ENCODE data around the gene ZNF789. TPM values are rescaled to one million over a fixed set of nuclear protein-coding genes. Genes with fewer than 3 reads are reported as not detected.

Gene ZNF789
- total and polyA plus RNA-seq, 4 donors: 1.6 to 7.4 (median 4.8) TPM

DNA sequence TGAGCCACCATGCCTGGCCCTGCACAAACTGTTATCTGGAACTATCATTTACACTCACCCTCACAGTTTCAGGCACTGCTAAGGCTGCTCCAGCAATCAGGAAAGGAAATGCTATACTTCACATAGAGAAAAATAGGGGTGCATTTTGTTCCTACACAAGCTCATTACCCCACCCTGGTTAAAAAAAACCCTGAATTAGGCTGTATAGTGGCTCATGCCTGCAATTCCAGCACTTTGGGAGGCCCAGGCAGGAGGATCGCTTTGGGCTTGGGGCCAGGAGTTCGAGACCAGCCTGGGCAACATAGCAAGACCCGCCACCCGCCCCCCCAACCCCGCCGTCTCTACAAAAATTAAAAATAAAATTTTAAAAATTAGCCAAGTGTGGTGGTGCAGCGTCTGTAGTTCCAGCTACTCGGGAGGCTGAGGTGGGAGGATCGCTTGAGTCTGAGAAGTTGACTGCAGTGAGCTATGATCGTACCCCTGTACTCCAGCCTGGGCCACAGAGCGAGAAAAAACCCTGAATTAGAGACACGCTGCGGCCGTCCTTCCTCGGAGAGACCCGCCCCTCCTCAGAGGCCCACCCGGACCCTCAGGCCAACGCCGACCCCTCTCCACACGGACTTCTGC is 34.6 kb upstream of the ZNF789 start (continued):
- TF ChIP-seq FOXA1 (IDR thresholded peaks at IDR 0.05): no peak
- TF ChIP-seq GABPA (IDR thresholded peaks at IDR 0.05 in 1 of 2, conservative IDR thresholded peaks at IDR 0.05 in 1 of 2): no peak
- TF ChIP-seq, protein P1, sequence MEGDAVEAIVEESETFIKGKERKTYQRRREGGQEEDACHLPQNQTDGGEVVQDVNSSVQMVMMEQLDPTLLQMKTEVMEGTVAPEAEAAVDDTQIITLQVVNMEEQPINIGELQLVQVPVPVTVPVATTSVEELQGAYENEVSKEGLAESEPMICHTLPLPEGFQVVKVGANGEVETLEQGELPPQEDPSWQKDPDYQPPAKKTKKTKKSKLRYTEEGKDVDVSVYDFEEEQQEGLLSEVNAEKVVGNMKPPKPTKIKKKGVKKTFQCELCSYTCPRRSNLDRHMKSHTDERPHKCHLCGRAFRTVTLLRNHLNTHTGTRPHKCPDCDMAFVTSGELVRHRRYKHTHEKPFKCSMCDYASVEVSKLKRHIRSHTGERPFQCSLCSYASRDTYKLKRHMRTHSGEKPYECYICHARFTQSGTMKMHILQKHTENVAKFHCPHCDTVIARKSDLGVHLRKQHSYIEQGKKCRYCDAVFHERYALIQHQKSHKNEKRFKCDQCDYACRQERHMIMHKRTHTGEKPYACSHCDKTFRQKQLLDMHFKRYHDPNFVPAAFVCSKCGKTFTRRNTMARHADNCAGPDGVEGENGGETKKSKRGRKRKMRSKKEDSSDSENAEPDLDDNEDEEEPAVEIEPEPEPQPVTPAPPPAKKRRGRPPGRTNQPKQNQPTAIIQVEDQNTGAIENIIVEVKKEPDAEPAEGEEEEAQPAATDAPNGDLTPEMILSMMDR (IDR thresholded peaks at IDR 0.05; ENCODE audit: low read depth, low read length, missing input control): no peak
- no peak for TF ChIP-seq NR2F2 (IDR thresholded peaks at IDR 0.05)
- no peak for TF ChIP-seq FOXA2 (IDR thresholded peaks at IDR 0.05)
- TF ChIP-seq, protein P2, sequence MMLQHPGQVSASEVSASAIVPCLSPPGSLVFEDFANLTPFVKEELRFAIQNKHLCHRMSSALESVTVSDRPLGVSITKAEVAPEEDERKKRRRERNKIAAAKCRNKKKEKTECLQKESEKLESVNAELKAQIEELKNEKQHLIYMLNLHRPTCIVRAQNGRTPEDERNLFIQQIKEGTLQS (IDR thresholded peaks at IDR 0.05): no peak
- TF ChIP-seq, protein P3, sequence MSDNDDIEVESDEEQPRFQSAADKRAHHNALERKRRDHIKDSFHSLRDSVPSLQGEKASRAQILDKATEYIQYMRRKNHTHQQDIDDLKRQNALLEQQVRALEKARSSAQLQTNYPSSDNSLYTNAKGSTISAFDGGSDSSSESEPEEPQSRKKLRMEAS (IDR thresholded peaks at IDR 0.05): no peak

DNA sequence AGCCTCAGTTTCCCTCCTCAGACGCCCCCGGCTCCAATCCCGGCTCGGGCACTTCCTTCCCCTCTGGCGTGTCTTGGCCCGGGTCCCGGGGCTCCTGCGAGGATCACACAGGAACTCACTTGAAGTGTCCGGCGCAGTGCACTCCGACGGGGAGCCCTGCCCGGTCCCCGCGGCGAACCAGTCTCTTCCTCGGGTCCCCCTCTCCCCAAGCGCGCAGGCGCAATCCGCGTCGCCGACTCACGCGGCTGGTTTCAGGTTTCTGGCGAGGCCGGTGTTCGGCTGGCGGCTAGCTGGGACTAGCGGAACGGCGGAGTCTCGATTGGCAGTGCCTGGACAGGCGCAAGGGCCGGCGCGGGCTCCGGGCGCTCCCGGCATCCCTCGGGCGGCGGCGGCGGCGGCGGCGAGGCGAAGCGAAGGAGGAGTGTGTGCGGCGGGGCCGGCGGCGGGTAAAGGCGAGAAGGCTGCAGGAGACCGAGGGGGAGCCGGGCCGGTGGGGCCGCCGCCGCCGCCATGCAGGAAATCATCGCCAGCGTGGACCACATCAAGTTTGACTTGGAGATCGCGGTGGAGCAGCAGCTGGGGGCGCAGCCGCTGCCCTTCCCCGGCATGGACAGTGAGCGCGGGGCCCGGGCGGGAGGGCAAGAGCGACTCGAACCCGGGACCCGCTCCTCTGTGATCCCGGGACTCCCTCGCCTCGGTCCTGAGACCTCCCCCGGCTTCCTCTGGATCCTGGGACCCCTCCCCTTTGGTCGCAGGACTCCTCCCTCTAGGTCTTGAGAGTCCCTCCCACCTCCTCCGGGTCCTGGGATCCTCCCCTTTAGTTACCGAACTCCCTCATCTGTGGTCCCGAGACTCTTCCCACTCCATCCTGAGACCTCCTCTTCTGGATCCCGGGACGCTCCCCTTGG is 33.9 kb upstream of the ZNF789 start, which contains the start of the genes CPSF4 and PTCD1:
CPSF4 (plus strand) TSS at position 371 of the 908 bp plus-strand sequence; CDS start at position 511, 140 bp downstream.
PTCD1 (minus strand) TSS at position 226 of the 908 bp plus-strand sequence. CDS start 3,556 bp downstream, outside the sequence.
- no peak for TF ChIP-seq SP1 (IDR thresholded peaks at IDR 0.05)
- no peak for TF ChIP-seq FOXA2 (IDR thresholded peaks at IDR 0.05)
- no peak for TF ChIP-seq TAF1 (conservative IDR thresholded peaks at IDR 0.05)
- TF ChIP-seq, protein P1 (IDR thresholded peaks at IDR 0.05; ENCODE audit: low read depth, low read length, missing input control): no peak
- TF ChIP-seq RXRA (IDR thresholded peaks at IDR 0.05): no peak
- TF ChIP-seq, protein P2 (IDR thresholded peaks at IDR 0.05): no peak
- no peak for TF ChIP-seq FOXA1 (IDR thresholded peaks at IDR 0.05)
- peak in 1 of 2 donors; percentile 5 for TF ChIP-seq HNF4A (conservative IDR thresholded peaks at IDR 0.05)
- peak in 1 of 2 donors; percentile 52 for TF ChIP-seq EGR1 (IDR thresholded peaks at IDR 0.05; ENCODE audit: low read depth in 2 of 2)
- TF ChIP-seq, protein P4, sequence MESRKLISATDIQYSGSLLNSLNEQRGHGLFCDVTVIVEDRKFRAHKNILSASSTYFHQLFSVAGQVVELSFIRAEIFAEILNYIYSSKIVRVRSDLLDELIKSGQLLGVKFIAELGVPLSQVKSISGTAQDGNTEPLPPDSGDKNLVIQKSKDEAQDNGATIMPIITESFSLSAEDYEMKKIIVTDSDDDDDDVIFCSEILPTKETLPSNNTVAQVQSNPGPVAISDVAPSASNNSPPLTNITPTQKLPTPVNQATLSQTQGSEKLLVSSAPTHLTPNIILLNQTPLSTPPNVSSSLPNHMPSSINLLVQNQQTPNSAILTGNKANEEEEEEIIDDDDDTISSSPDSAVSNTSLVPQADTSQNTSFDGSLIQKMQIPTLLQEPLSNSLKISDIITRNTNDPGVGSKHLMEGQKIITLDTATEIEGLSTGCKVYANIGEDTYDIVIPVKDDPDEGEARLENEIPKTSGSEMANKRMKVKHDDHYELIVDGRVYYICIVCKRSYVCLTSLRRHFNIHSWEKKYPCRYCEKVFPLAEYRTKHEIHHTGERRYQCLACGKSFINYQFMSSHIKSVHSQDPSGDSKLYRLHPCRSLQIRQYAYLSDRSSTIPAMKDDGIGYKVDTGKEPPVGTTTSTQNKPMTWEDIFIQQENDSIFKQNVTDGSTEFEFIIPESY (IDR thresholded peaks at IDR 0.05): no peak
- TF ChIP-seq RAD21 (IDR thresholded peaks at IDR 0.05): no peak
- peak in 1 of 2 donors; percentile 74 for TF ChIP-seq GABPA (IDR thresholded peaks at IDR 0.05 in 1 of 2, conservative IDR thresholded peaks at IDR 0.05 in 1 of 2)
- TF ChIP-seq, protein P3 (IDR thresholded peaks at IDR 0.05): no peak
- peak; percentile 73 for TF ChIP-seq YY1 (IDR thresholded peaks at IDR 0.05)
- no peak for TF ChIP-seq HNF4G (IDR thresholded peaks at IDR 0.05)
- TF ChIP-seq, protein P5, sequence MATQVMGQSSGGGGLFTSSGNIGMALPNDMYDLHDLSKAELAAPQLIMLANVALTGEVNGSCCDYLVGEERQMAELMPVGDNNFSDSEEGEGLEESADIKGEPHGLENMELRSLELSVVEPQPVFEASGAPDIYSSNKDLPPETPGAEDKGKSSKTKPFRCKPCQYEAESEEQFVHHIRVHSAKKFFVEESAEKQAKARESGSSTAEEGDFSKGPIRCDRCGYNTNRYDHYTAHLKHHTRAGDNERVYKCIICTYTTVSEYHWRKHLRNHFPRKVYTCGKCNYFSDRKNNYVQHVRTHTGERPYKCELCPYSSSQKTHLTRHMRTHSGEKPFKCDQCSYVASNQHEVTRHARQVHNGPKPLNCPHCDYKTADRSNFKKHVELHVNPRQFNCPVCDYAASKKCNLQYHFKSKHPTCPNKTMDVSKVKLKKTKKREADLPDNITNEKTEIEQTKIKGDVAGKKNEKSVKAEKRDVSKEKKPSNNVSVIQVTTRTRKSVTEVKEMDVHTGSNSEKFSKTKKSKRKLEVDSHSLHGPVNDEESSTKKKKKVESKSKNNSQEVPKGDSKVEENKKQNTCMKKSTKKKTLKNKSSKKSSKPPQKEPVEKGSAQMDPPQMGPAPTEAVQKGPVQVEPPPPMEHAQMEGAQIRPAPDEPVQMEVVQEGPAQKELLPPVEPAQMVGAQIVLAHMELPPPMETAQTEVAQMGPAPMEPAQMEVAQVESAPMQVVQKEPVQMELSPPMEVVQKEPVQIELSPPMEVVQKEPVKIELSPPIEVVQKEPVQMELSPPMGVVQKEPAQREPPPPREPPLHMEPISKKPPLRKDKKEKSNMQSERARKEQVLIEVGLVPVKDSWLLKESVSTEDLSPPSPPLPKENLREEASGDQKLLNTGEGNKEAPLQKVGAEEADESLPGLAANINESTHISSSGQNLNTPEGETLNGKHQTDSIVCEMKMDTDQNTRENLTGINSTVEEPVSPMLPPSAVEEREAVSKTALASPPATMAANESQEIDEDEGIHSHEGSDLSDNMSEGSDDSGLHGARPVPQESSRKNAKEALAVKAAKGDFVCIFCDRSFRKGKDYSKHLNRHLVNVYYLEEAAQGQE (IDR thresholded peaks at IDR 0.05): no peak
- no peak for TF ChIP-seq JUND (IDR thresholded peaks at IDR 0.05)
- no peak for TF ChIP-seq NR2F2 (IDR thresholded peaks at IDR 0.05)
- H3K4me1 ChIP-seq (ENCODE audit: control insufficient read depth in 4 of 4, insufficient read depth in 4 of 4, low read length in 3 of 4): peaks cover 7 to 18% (median 13%) of the 10 kb centered on the region in 4 donors
- no peaks in the 10 kb centered on the region for H3K9me3 ChIP-seq (ENCODE audit: control insufficient read depth in 4 of 4, low read length in 3 of 4)
- H3K9ac ChIP-seq (ENCODE audit: low read depth in 1 of 2, low read length in 2 of 2): peak within 1 kb of the TSS; percentile 47 to 95
- peak within 1 kb of the TSS; percentile 85 to 91 (median 87) for H3K4me3 ChIP-seq (ENCODE audit: low read depth in 1 of 3, low read length in 3 of 3)
- under 1% methylated on average over 89 of the region's 89 CpGs for WGBS
- DNase-seq (ENCODE audit: low spot score): peak; percentile 88
- H3K27me3 ChIP-seq (ENCODE audit: control insufficient read depth in 4 of 4, insufficient read depth in 4 of 4, low read length in 3 of 4): no peaks in the 10 kb centered on the region
- peak within 1 kb of the TSS; percentile 28 to 83 for H3K27ac ChIP-seq (ENCODE audit: low read depth in 1 of 2, low read length in 2 of 2)
- H3K36me3 ChIP-seq (ENCODE audit: control insufficient read depth in 4 of 4, insufficient read depth in 3 of 4, low read depth in 1 of 4, low read length in 3 of 4): peaks cover 2 to 13% (median 8%) of the 10 kb centered on the region in 4 donors

Measured in liver (tissue), 9 donors.